Ovary (tissue), 9 donors: ENCODE measurements around the gene FGF2. TPM values are rescaled to one million over a fixed set of nuclear protein-coding genes. Genes with fewer than 3 reads are reported as not detected.

Experiments
- DNase-seq, 5 donors: peaks; one replicate each; pipeline ENCODE4 v3.0.0-alpha.2; 2019 to 2020
- H3K27ac ChIP-seq, 2 donors: fragments of 200-600 bp; one replicate each; pipeline versions ENCODE4 v1.5.1 to v1.8.0; 2019 to 2022
- H3K27me3 ChIP-seq: fragments of 200-600 bp; one replicate; pipeline ENCODE4 v1.8.0; 2022
- H3K36me3 ChIP-seq: fragments of 200-600 bp; sonication (generic); one replicate; pipeline ENCODE4 v1.5.1; 2019
- H3K4me1 ChIP-seq: one replicate; pipeline ENCODE4 v1.8.1; 2013; ENCODE audit warnings: mild to moderate bottlenecking, moderate library complexity; ENCODE audit not compliant: insufficient read depth
- H3K4me3 ChIP-seq: fragments of 200-600 bp; sonication (generic); one replicate; pipeline ENCODE4 v1.5.1; 2017
- H3K9me3 ChIP-seq, 2 donors: fragments of 200-600 bp in 1 of 2; sonication (generic) in 1 of 2; one replicate each; pipeline versions ENCODE4 v1.5.1 to v1.8.1; 2013 to 2019; ENCODE audit warnings: mild to moderate bottlenecking in 1 of 2, moderate library complexity in 1 of 2
- CTCF ChIP-seq, 3 donors: fragments of 450-650 bp in 2 of 3; fragments of 200-600 bp in 1 of 3; IDR thresholded peaks; one replicate each; pipeline versions ENCODE4 v1.5.1 to v1.8.0; 2016 to 2022; ENCODE audit warnings: antibody characterized with exemption in 3 of 3, mild to moderate bottlenecking in 1 of 3
- EP300 ChIP-seq: sonication (generic); formaldehyde crosslinking; IDR thresholded peaks from one replicate; pipeline ENCODE4 v1.6.1; 2017; ENCODE audit warnings: antibody characterized with exemption
- POLR2A ChIP-seq: fragments of 450-650 bp; IDR thresholded peaks from one replicate; pipeline ENCODE4 v1.6.1; 2017; ENCODE audit warnings: antibody characterized with exemption, mild to moderate bottlenecking, moderate library complexity
- WGBS, 3 donors: extraction: QIAGEN DNeasy Blood & Tissue Kit in 1 of 3; methylation state at CpG; one replicate each; pipeline versions ENCODE4 v1.1.5 to v1.1.7; 2013 to 2017; 5-methylcytosine and 5-hydroxymethylcytosine counted together
- intact Hi-C, 4 donors: fragments of 100-400 bp; cut with DNase I; formaldehyde crosslinking; loops; one replicate each; pipeline versions ENCODE4 v1.11.0 to v1.15.1; 2022 to 2023
- polyA plus RNA-seq, 2 donors: library from polyadenylated mRNA; stranded (reverse); fragments of 200-250 nt in 1 of 2; fragments of 350-450 nt in 1 of 2; fragmentation: Illumina TruSeq in 1 of 2; extraction: RNeasy Lipid Tissue Mini Kit (QIAGEN cat#74804) in 1 of 2; gene quantifications; one replicate each; pipeline ENCODE4 v1.2.3, GENCODE V29; 2013 to 2014
- total RNA-seq, 7 donors: library from RNA; depleted of rRNA in 2 of 7; stranded (reverse); fragments of >200 nt in 2 of 7; fragmentation: NEBNext Ultra II Directional in 3 of 7; extraction: Animal tissue kit (Norgen Biotek cat#: 25700) in 3 of 7; gene quantifications; one replicate each; pipeline versions ENCODE4 v1.1.0 to v1.2.4, GENCODE V29; 2016 to 2023
- donor health status: DM: no; HTN: no; CAD: no; lungs with moderate emphysema.
- donor health status: DM: no; HTN: no; CAD: no.
- donor health status: Bipolar disorder and iron deficiency.
- donor health status: DM: yes; HTN: yes; CAD: no.
- donor health status: DM: no; HTN: no; CAD: no.
- donor health status: DM: yes; HTN: yes; CAD: no.

The FGF2 gene
- total and polyA plus RNA-seq, 9 donors = 7.4 to 36.0 (median 22.4) TPM

GRCh38 chr4:122875949-122876348 is 49.3 kb downstream of the FGF2 start:
- TF ChIP-seq POLR2A (no peak), EP300 (no peak), CTCF (IDR thresholded peaks at IDR 0.05) (no peak)
- WGBS, 3 donors = 55 to 63% (median 61%) methylated on average over 5 of the region's 5 CpGs
- H3K36me3 ChIP-seq = no peaks in the 10 kb centered on the region
- H3K27me3 ChIP-seq = no peaks in the 10 kb centered on the region
- H3K4me3 ChIP-seq = no peak overlapping the region
- intact Hi-C loops = no loop called here
- H3K27ac ChIP-seq = no peak overlapping the region
- no peak for DNase-seq
- peaks cover 2% of the 10 kb centered on the region for H3K4me1 ChIP-seq
- H3K9me3 ChIP-seq = no peaks in the 10 kb centered on the region

- intact Hi-C loops = no loop called here
- Histone ChIP-seq H3K27me3 (no peaks in the 10 kb centered on the region), H3K4me1 (peaks cover 2% of the 10 kb centered on the region), H3K4me3 (no peak overlapping the region), H3K27ac (no peak overlapping the region), H3K9me3 (no peaks in the 10 kb centered on the region), H3K36me3 (no peaks in the 10 kb centered on the region)
- 81 to 87% (median 86%) methylated on average over 3 of the region's 3 CpGs for WGBS, 3 donors
- TF ChIP-seq POLR2A = no peak
- no peak for DNase-seq
Measured at GRCh38 chr4:122876456-122876855, 49.8 kb downstream of the FGF2 start.

GRCh38 chr4:122879001-122879400 is 52.4 kb downstream of the FGF2 start:
- Histone ChIP-seq H3K27me3 (no peaks in the 10 kb centered on the region), H3K36me3 (no peaks in the 10 kb centered on the region), H3K4me3 (no peak overlapping the region), H3K27ac (no peak overlapping the region), H3K4me1 (no peaks in the 10 kb centered on the region), H3K9me3 (no peaks in the 10 kb centered on the region)
- intact Hi-C loops = no loop called here
- DNase-seq = no peak
- TF ChIP-seq EP300 (no peak), CTCF (IDR thresholded peaks at IDR 0.05) (no peak), POLR2A (no peak)

- no peak for DNase-seq
- Histone ChIP-seq H3K36me3 (no peaks in the 10 kb centered on the region), H3K4me1 (no peaks in the 10 kb centered on the region), H3K27ac (no peak overlapping the region), H3K9me3 (no peaks in the 10 kb centered on the region), H3K27me3 (no peaks in the 10 kb centered on the region), H3K4me3 (no peak overlapping the region)
- WGBS, 3 donors = 78 to 93% (median 90%) methylated on average over 5 of the region's 5 CpGs
- intact Hi-C loops = no loop called here
- TF ChIP-seq EP300 = no peak
- TF ChIP-seq CTCF (IDR thresholded peaks at IDR 0.05) = no peak
- no peak for TF ChIP-seq POLR2A
Measured at GRCh38 chr4:122882857-122883735, 56.5 kb downstream of the FGF2 start.

- Histone ChIP-seq H3K4me1 (no peaks in the 10 kb centered on the region), H3K4me3 (no peak overlapping the region), H3K27ac (no peak overlapping the region), H3K36me3 (no peaks in the 10 kb centered on the region), H3K9me3 (no peaks in the 10 kb centered on the region), H3K27me3 (no peaks in the 10 kb centered on the region)
- no peak for DNase-seq
- TF ChIP-seq POLR2A (no peak), EP300 (no peak), CTCF (IDR thresholded peaks at IDR 0.05) (no peak)
- 54 to 62% (median 55%) methylated on average over 1 of the region's 1 CpG for WGBS, 3 donors
- intact Hi-C loops = no loop called here
Measured at GRCh38 chr4:122884499-122884898, 57.9 kb downstream of the FGF2 start.
